ENCODE data around the gene CA5A. TPM values are rescaled to one million over a fixed set of nuclear protein-coding genes. Genes with fewer than 3 reads are reported as not detected.

Gene CA5A
- total RNA-seq, 1 experiment from 2014 or later: not detected

DNA sequence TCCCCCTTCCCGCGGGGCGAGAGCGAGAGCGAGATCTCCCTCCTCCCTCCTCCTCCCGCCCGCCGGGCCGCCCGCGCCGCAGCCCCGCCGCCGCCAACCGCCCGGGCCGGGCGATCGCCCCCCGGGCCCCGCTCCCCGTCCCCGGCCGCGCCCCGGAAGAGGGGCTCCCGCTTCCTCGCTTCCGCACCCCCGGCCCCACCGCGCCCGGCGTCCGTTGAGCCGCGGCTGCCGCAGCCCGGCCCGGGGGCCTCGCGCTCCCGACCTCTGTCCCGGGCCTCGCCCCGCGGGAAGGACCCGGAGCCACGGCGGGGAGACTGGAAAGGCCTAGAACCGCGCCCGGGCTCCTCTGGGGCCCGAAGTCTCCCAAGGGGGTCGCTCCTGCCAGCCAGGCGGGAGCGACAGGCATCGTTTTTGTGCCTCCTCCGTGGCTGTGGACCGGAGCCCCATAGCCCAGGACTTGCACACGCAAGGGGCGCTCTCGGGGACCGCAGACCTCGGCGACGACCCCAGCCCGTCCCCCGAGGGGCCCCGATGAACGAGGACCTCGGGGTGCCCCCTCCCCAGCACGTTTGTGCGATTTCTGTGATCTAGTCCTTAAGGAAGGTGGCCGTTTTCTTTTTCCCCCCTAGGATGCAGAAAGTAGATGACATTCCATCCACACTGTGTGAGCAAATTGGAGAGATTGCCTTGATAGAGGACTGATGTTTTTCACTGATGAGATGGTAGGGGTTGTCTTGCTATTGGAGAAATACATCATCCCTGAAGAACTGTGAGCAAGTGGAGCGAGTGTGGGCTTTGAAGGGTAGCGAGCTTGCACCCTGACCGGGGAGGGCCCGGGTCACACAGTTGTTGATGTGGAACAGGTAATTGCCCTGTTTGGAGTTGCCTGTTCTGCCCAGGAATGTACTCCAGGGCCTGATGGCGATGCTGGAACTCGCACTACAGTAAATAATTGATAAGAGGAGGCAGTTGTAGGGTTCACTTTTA, 15.5 kb upstream of the CA5A start:
- Histone ChIP-seq H4K20me1 (ENCODE audit: insufficient read depth) (no peaks in the 10 kb centered on the region), H3K9me3 (ENCODE audit: control insufficient read depth in 1 of 2, insufficient read depth in 1 of 2, low read depth in 1 of 2, low read length in 2 of 2) (no peaks in the 10 kb centered on the region), H3K4me1 (ENCODE audit: control insufficient read depth in 1 of 2, insufficient read depth in 2 of 2, low read length in 2 of 2) (peaks cover 17 to 26% of the 10 kb centered on the region in 2 experiments), H3K4me3 (replicated peaks in 1 of 2; ENCODE audit: low read depth in 1 of 2, low read length in 2 of 2) (peak overlapping the region; percentile 61 to 99), H3K27me3 (ENCODE audit: insufficient read depth, low read length) (no peaks in the 10 kb centered on the region), H2AFZ (ENCODE audit: low read depth, low read length, poor library complexity, severe bottlenecking) (no peak overlapping the region), H3K36me3 (ENCODE audit: control insufficient read depth in 1 of 2, insufficient read depth in 2 of 2, low read length in 2 of 2) (peaks cover 0 to 16% of the 10 kb centered on the region in 2 experiments; a peak in 2 of 4 replicates), H3K9ac (ENCODE audit: low read length) (peak overlapping the region; percentile 99), H3K9me2 (ENCODE audit: insufficient read depth) (no peaks in the 10 kb centered on the region), H3K79me2 (ENCODE audit: insufficient read depth, low read length) (peaks cover 53% of the 10 kb centered on the region), H3K27ac (ENCODE audit: low read depth, low read length) (peak overlapping the region; percentile 97), H3K4me2 (ENCODE audit: low read length) (peak overlapping the region; percentile 90)
- DNase-seq (ENCODE audit: low read depth, low spot score) (no peak), ATAC-seq (0 out of 2 replicates have a peak, but pooled peaks have one; percentile 0)
- intact Hi-C loops (cut with micrococcal nuclease): loop anchor here (2.0 kb wide), 1 partner anchor 173 kb away; no protein-coding TSS in a partner anchor
- no TSS peak for BruUV-seq (replicated peaks)
- TF ChIP-seq SRF (IDR thresholded peaks at IDR 0.05; ENCODE audit: low read depth) (no peak), YY1 (IDR thresholded peaks at IDR 0.05; ENCODE audit: extremely low read depth, insufficient replicate concordance, low read depth, low read length) (no peak), POLR2A (IDR thresholded peaks at IDR 0.05; ENCODE audit: borderline replicate concordance, extremely low read depth, insufficient read depth, insufficient read length) (peak; percentile 58), ZFX (IDR thresholded peaks at IDR 0.05) (peak; percentile 95), SP1 (IDR thresholded peaks at IDR 0.05; ENCODE audit: low read depth) (no peak), FOSL1 (IDR thresholded peaks at IDR 0.05; ENCODE audit: low read depth) (no peak), POLR2AphosphoS5 (IDR thresholded peaks at IDR 0.05; ENCODE audit: low read depth, low read length) (no peak)
- TF ChIP-seq, protein P1, sequence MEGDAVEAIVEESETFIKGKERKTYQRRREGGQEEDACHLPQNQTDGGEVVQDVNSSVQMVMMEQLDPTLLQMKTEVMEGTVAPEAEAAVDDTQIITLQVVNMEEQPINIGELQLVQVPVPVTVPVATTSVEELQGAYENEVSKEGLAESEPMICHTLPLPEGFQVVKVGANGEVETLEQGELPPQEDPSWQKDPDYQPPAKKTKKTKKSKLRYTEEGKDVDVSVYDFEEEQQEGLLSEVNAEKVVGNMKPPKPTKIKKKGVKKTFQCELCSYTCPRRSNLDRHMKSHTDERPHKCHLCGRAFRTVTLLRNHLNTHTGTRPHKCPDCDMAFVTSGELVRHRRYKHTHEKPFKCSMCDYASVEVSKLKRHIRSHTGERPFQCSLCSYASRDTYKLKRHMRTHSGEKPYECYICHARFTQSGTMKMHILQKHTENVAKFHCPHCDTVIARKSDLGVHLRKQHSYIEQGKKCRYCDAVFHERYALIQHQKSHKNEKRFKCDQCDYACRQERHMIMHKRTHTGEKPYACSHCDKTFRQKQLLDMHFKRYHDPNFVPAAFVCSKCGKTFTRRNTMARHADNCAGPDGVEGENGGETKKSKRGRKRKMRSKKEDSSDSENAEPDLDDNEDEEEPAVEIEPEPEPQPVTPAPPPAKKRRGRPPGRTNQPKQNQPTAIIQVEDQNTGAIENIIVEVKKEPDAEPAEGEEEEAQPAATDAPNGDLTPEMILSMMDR (IDR thresholded peaks at IDR 0.05 in 2 of 3, conservative IDR thresholded peaks at IDR 0.05 in 1 of 3; ENCODE audit: borderline replicate concordance in 1 of 3, insufficient read depth in 1 of 3, low read depth in 2 of 3, low read length in 2 of 3): 0 out of 6 replicates have a peak, but pooled peaks of 1 of the 3 experiments have one; percentile 19
- ChIA-PET POLR2A (interaction anchor here (0.7 to 1.4 kb wide), 7 partner anchors 10 to 564 kb away, joined by 3 to 6 read pairs (median 3); partner anchors contain the start of gene SLC7A5), CTCF (interaction anchor here (1.0 kb wide), 2 partner anchors 173 to 182 kb away, joined by 3 to 9 read pairs; no protein-coding TSS in a partner anchor), RAD21 (ENCODE audit: low non-redundant PET in 1 of 2, low total read pairs in 2 of 2, uncharacterized antibody in 2 of 2, unreplicated experiment in 2 of 2) (no interaction called here)
